GM13976 (cell line): ENCODE results near the gene DSN1.

Experiments
- DNase-seq: peaks from one replicate; pipeline ENCODE4 v3.0.0; 2012; ENCODE audit warnings: low spot score
- in situ Hi-C: fragments of 300-500 bp; cut with MboI; formaldehyde crosslinking; loops from one replicate; pipeline ENCODE4 v1.12.0; 2022; ENCODE audit warnings: low sequenced_read_pairs, mixed read lengths, inconsistent platforms; ENCODE audit not compliant: unreplicated experiment
- TF ChIP-seq, protein P1 (sequence below): IDR thresholded peaks from 2 replicates; pipeline ENCODE4 v1.5.1; 2012; ENCODE audit warnings: borderline replicate concordance, mild to moderate bottlenecking; ENCODE audit not compliant: insufficient read depth; ENCODE audit errors: extremely low read depth, missing control alignments, control extremely low read depth

The DSN1 gene

DNA sequence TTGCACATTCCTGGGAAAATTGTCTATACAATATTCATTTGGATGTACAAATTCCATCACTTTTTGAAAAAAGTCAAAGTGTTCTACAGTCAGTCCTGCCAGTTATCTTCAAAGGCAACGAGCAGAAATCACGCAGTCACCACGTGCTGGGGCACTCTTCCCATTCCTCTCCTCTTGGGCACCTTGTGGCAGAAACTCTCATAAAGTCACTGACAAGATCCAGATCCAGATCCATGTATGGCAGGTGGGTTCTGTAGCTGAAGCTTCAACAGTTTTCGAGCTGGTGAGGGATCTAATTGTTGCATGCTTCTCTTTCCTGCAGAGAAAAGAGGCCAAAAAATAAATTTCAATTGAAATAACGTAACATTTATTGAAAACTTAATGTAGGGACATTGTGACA is 21.0 kb downstream of the DSN1 start:
- in situ Hi-C loops: no loop called here
- DNase-seq: no peak
- TF ChIP-seq, protein P1, sequence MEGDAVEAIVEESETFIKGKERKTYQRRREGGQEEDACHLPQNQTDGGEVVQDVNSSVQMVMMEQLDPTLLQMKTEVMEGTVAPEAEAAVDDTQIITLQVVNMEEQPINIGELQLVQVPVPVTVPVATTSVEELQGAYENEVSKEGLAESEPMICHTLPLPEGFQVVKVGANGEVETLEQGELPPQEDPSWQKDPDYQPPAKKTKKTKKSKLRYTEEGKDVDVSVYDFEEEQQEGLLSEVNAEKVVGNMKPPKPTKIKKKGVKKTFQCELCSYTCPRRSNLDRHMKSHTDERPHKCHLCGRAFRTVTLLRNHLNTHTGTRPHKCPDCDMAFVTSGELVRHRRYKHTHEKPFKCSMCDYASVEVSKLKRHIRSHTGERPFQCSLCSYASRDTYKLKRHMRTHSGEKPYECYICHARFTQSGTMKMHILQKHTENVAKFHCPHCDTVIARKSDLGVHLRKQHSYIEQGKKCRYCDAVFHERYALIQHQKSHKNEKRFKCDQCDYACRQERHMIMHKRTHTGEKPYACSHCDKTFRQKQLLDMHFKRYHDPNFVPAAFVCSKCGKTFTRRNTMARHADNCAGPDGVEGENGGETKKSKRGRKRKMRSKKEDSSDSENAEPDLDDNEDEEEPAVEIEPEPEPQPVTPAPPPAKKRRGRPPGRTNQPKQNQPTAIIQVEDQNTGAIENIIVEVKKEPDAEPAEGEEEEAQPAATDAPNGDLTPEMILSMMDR: no peak

DNA sequence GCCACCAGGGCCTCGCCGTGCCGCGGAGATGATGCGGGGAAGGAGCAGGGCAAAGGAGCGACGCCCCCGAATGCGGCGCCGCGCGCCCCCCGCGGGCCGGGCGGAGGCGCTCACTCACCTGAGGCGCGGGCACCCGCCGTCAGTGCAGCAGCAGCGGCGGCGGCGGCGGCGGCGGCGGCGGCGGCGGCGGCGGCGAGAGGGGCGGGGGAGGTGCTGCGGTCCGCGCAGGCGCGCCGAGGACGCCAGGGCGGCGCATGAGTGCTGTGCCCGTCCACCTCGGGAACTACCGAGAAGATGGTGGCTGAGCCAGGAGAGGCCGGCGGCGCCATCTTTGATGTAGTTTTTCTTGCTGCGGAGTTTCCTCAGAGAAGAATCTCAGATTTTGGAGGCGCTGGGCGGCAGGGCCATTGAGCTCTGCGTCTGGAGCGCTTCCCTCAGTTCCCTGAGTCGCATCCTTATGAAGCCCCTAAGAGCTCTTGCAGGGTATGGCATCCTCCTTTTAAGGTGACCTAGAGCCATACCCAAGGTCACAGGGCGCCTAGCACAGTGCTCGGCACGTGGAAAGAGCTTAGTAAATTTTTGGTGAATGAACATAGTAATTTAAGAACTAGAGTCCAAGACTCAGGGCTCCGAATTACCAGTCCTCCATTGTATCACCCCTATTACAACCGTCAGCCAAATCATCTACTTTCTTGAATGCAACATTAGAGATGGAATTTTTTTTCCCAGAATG is 27.5 kb downstream of the DSN1 start, which contains the start of gene NDRG3:
Gene NDRG3, minus strand, starts transcription at position 164 of the 733 bp plus-strand sequence. CDS start 24,355 bp downstream, outside the sequence.
- DNase-seq: peak; percentile 98
- TF ChIP-seq, protein P1: no peak
- in situ Hi-C loops: no loop called here

DNA sequence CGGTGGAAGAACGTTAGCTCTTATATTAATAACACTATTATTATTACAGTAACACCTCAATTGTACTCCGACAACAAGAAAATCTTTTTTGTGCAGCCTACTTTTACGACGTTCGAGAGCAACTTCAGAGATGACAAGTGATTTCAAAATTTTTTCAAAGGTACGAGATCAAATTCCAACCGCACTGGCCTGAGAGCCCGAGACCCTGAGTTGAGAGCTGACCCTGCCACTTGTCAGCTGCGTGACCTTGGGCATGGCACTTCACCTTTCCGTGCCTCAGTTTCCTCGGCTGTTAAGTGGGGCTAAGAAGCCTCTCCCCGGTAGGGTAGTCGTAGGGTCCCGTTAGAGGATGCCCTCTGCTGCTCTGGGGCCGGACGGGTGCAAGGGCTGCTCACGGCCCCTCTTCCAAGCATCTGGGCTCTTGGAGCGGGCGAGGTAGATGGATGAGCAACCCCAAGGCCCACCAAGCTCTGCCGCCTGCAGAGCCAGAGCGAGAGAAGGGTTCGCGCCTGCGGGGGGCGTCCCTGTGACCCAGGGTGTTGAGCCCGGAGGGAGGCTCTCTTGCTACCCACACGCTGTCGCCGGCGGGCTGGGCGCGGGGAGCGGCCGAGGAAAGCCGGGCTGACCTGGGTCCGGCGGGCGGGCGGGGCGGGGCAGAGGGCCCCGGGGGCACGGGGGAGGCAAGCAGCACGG is 28.2 kb downstream of the DSN1 start:
- TF ChIP-seq, protein P1: no peak
- no peak for DNase-seq
- in situ Hi-C loops: no loop called here

DNA sequence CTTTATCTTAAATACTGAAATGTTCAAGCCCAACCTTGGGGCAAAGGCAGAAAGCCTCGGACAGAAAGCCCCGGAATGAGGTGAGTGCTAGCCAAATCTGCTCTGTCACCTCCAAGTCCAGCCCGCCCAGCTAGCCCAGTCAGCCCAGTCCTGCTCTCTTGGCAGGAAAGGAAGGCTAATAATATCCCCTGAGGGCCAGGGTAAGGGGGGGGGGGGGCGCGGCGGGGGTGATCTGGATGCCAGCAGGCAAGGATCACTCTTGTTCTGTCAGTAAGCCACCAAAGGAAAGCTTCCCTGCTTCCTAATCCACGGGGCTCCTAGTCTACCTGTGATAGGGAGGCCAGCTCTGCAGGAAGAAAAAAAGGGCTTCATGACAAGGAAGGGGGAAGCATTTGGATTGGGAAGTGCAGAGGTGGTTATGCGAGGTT is 28.8 kb downstream of the DSN1 start:
- in situ Hi-C loops: no loop called here
- TF ChIP-seq, protein P1: no peak
- DNase-seq: no peak

DNA sequence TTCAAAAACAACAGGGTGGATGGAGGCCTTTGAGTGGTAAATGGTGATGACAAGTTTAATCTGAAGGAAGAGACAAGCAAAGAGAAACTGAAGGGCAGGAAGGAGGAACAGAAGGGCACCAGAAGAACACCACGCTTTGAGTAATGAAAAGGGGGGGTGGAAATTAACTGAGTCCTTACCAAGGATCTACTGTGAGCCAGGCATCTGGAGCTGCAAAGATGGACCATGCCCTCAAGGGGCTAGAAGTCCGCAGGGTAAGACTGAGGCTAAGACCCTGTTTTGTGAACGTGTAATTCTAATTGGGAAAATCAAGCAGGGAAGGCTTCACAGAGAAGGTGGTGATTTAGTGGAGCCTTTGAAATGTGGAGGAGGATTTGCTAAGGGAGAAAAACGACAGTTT is 29.3 kb downstream of the DSN1 start:
- in situ Hi-C loops: no loop called here
- TF ChIP-seq, protein P1: no peak
- DNase-seq: peak; percentile 17

DNA sequence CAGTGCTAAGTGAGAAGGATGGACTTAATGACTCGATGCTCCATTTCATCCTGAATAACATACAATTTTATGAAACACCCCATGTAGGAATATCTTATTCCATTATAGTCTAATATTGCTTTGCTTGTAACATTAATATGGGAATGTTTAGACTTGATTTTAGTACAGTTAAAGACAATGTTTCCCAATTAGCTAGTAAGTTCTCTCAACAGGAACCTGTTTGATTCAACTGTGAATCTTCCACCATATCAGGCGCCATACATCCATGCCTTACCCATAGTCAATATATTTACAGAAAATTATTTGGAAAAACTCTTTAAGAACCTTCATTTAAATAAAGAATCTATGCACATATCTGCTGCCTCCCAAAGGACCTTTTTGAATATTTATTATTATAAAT is 31.0 kb downstream of the DSN1 start:
- in situ Hi-C loops: no loop called here
- no peak for DNase-seq
- TF ChIP-seq, protein P1: no peak
